GM12878 (cell line): Measurements from ENCODE around the gene PINK1. TPM values are rescaled to one million over a fixed set of nuclear protein-coding genes. Genes with fewer than 3 reads are reported as not detected.

ENCODE experiments used
- ATAC-seq: fragments of 200-7000 bp; cut with Tn5 transposase; 3 replicates; pipeline ENCODE4 v1.9.1; 2020; ENCODE audit warnings: mild to moderate bottlenecking, moderate library complexity
- BruUV-seq: library from RNA; stranded (reverse); fragments of 400-500 nt; replicated peaks from 2 replicates; lab custom pipeline; 2021; lab: Mats Ljungman, UMichigan
- CTCF ChIA-PET: fragments of 300-600 bp; sonication (Branson Sonifier 250); formaldehyde crosslinking; extraction: SDS; loops from one replicate; lab custom pipeline; 2021; ENCODE audit warnings: inconsistent platforms; lab: Yijun Ruan, JAX
- POLR2A ChIA-PET: fragments of 350-600 bp; formaldehyde crosslinking; extraction: SDS; loops from one replicate; lab custom pipeline; 2021; ENCODE audit warnings: inconsistent platforms; lab: Charles Lee
- RAD21 ChIA-PET: fragments of 300-600 bp; sonication (Branson Sonifier 250); formaldehyde crosslinking; loops from one replicate; lab custom pipeline; 2023; ENCODE audit warnings: antibody characterized with exemption; ENCODE audit not compliant: unreplicated experiment; lab: Charles Lee
- SMC1A ChIA-PET: fragments of 300-600 bp; sonication (Branson Sonifier 250); formaldehyde crosslinking; loops from one replicate; lab custom pipeline; 2023; ENCODE audit not compliant: unreplicated experiment, uncharacterized antibody; lab: Charles Lee
- DNase-seq: peaks from one replicate; pipeline ENCODE4 v3.0.0-alpha.2; 2011; ENCODE audit warnings: low read depth, low spot score
- FAIRE-seq: peaks from 3 replicates; lab custom pipeline; 2011; peaks lifted over from hg19 to GRCh38; lab: Jason Lieb, UNC
- H2AFZ ChIP-seq: 2 replicates; pipeline ENCODE4 v1.6.0; 2011; ENCODE audit warnings: low read depth, low read length, control low read depth; ENCODE audit not compliant: control insufficient read depth
- H3K27ac ChIP-seq: 2 replicates; pipeline ENCODE4 v1.5.1; 2011; ENCODE audit warnings: control low read depth; ENCODE audit not compliant: control insufficient read depth, insufficient read depth
- H3K27me3 ChIP-seq, 2 experiments: replicated peaks in 1 of 2; 2 replicates each; pipeline versions ENCODE4 v1.6.0 to v1.6.1; 2011; ENCODE audit warnings: low read length in 1 of 2; ENCODE audit not compliant: control insufficient read depth in 2 of 2, insufficient read depth in 2 of 2
- H3K36me3 ChIP-seq, 2 experiments: 2 replicates each; pipeline ENCODE4 v1.5.1; 2011; ENCODE audit warnings: low read length in 1 of 2; ENCODE audit not compliant: control insufficient read depth in 2 of 2, insufficient read depth in 2 of 2
- H3K4me1 ChIP-seq: 2 replicates; pipeline ENCODE4 v1.6.1; 2011; ENCODE audit warnings: mild to moderate bottlenecking, low read length, moderate library complexity, mixed read lengths; ENCODE audit not compliant: control insufficient read depth, insufficient read depth
- H3K4me2 ChIP-seq: 2 replicates; pipeline ENCODE4 v1.6.0; 2011; ENCODE audit warnings: control low read depth; ENCODE audit not compliant: control insufficient read depth, insufficient read depth
- H3K4me3 ChIP-seq: fragments of 200-600 bp; sonication (generic); 2 replicates; pipeline ENCODE4 v1.5.1; 2016
- H3K79me2 ChIP-seq: 2 replicates; pipeline ENCODE4 v1.6.0; 2011; ENCODE audit warnings: low read length; ENCODE audit not compliant: control insufficient read depth, insufficient read depth
- H3K9ac ChIP-seq: 2 replicates; pipeline ENCODE4 v1.8.0; 2011; ENCODE audit warnings: low read length, control low read depth, mixed read lengths; ENCODE audit not compliant: control insufficient read depth, insufficient read depth
- H3K9me3 ChIP-seq: replicated peaks from 3 replicates; pipeline ENCODE4 v1.5.1; 2011; ENCODE audit warnings: mild to moderate bottlenecking, low read length; ENCODE audit not compliant: control insufficient read depth, insufficient read depth
- H4K20me1 ChIP-seq: 2 replicates; pipeline ENCODE4 v1.6.0; 2011; ENCODE audit not compliant: control insufficient read depth, insufficient read depth
- BMI1 ChIP-seq: fragments of 450-650 bp; IDR thresholded peaks from 2 replicates; pipeline ENCODE4 v1.6.1; 2016; ENCODE audit warnings: mild to moderate bottlenecking, moderate library complexity, borderline replicate concordance
- CBX3 ChIP-seq: fragments of 200-600 bp; sonication (generic); IDR thresholded peaks from 2 replicates; pipeline ENCODE4 v1.6.1; 2016; ENCODE audit warnings: low read depth, borderline replicate concordance
- IKZF1 ChIP-seq: fragments of 450-650 bp; conservative IDR thresholded peaks from 2 replicates; pipeline ENCODE4 v1.6.1; 2017; ENCODE audit warnings: antibody characterized with exemption, mild to moderate bottlenecking
- JUND ChIP-seq: IDR thresholded peaks from 2 replicates; pipeline ENCODE4 v1.6.1; 2012; ENCODE audit warnings: low read depth, mild to moderate bottlenecking, low read length, improper control_type of control experiment, moderate library complexity
- LARP7 ChIP-seq: fragments of 450-650 bp; IDR thresholded peaks from 2 replicates; pipeline ENCODE4 v1.6.1; 2017; ENCODE audit warnings: mild to moderate bottlenecking
- NFYB ChIP-seq: IDR thresholded peaks from 2 replicates; pipeline ENCODE4 v1.6.1; 2011; ENCODE audit warnings: low read depth, mild to moderate bottlenecking, low read length, improper control_type of control experiment, moderate library complexity; ENCODE audit not compliant: insufficient read depth
- NR2C1 ChIP-seq: fragments of 450-650 bp; IDR thresholded peaks from 2 replicates; pipeline ENCODE4 v1.6.1; 2017; ENCODE audit warnings: antibody characterized with exemption, mild to moderate bottlenecking, moderate library complexity
- PAX5 ChIP-seq: IDR thresholded peaks from 2 replicates; pipeline ENCODE4 v1.6.1; 2011; ENCODE audit warnings: low read depth, low read length, borderline replicate concordance
- PML ChIP-seq: IDR thresholded peaks from 2 replicates; pipeline ENCODE4 v1.6.1; 2012; ENCODE audit warnings: low read length, inconsistent platforms
- RFX5 ChIP-seq: IDR thresholded peaks from 2 replicates; pipeline ENCODE4 v1.6.1; 2011; ENCODE audit warnings: low read depth, low read length, improper control_type of control experiment
- SIX5 ChIP-seq: IDR thresholded peaks from 2 replicates; pipeline ENCODE4 v1.6.1; 2011; ENCODE audit warnings: mild to moderate bottlenecking, low read depth, low read length, moderate library complexity; ENCODE audit not compliant: severe bottlenecking
- WGBS: methylation state at CpG from one replicate; pipeline ENCODE4 v1.1.6; 2016; ENCODE audit warnings: low lambda C conversion rate; ENCODE audit not compliant: insufficient replicate concordance, insufficient coverage; ENCODE audit errors: missing lambda C conversion rate; 5-methylcytosine and 5-hydroxymethylcytosine counted together
- in situ Hi-C: fragments of 300-500 bp; cut with MboI; formaldehyde crosslinking; loops from 9 replicates; pipeline ENCODE4 v1.14.3; 2018; ENCODE audit warnings: mixed read lengths
- intact Hi-C: fragments of 100-400 bp; cut with micrococcal nuclease; formaldehyde crosslinking; loops from one replicate; pipeline ENCODE4 v1.14.2; 2022; ENCODE audit not compliant: unreplicated experiment
- polyA plus RNA-seq, 11 experiments: library from polyadenylated mRNA; depleted of rRNA in 4 of 11; unstranded in 6 of 11; stranded (reverse) in 5 of 11; fragments of >200 nt; fragmentation: Nextera tagmentation in 4 of 11; fragmentation: Illumina TruSeq in 1 of 11; extraction: Ambion mirVana in 4 of 11; extraction: Trizol in 1 of 11; gene quantifications; 1 replicate in 1 of 11; 2 replicates in 10 of 11; pipeline versions ENCODE4 v1.2.1 to v1.2.3, GENCODE V29; 2011 to 2016; ENCODE audit warnings: inconsistent platforms in 2 of 11, missing spikeins in 2 of 11, low read depth in 1 of 11
- total RNA-seq, 4 experiments: library from RNA; depleted of rRNA in 3 of 4; stranded (reverse); fragments of >200 nt in 3 of 4; fragmentation: Illumina TruSeq in 1 of 4; extraction: Trizol in 1 of 4; gene quantifications; 2 replicates each; pipeline versions ENCODE4 v1.2.1 to v1.2.3, GENCODE V29; 2013 to 2021
- TF ChIP-seq, protein P1 (sequence below), 3 experiments: IDR thresholded peaks in 2 of 3; conservative IDR thresholded peaks in 1 of 3; 2 replicates each; pipeline ENCODE4 v1.5.1; 2011; ENCODE audit warnings: low read depth in 3 of 3, low read length in 3 of 3, mild to moderate bottlenecking in 3 of 3, control low read depth in 2 of 3, moderate library complexity in 2 of 3, inconsistent platforms in 1 of 3, mixed read lengths in 1 of 3; ENCODE audit not compliant: control insufficient read depth in 2 of 3, insufficient read depth in 1 of 3; ENCODE audit errors: extremely low read depth in 1 of 3
- TF ChIP-seq, protein P2 (sequence below): fragments of 450-650 bp; IDR thresholded peaks from 2 replicates; pipeline ENCODE4 v1.6.1; 2017; ENCODE audit warnings: mild to moderate bottlenecking, moderate library complexity
- TF ChIP-seq, protein P3 (sequence below): fragments of 450-650 bp; IDR thresholded peaks from 2 replicates; pipeline ENCODE4 v1.6.1; 2016; ENCODE audit warnings: mild to moderate bottlenecking

PINK1 gene
- total and polyA plus RNA-seq, 10 of the 15 experiments (the other 5 are each of a cell fraction or from before 2014, with no cell fraction given), result 0.42 to 4.4 (median 1.9) TPM; not detected in 1

DNA sequence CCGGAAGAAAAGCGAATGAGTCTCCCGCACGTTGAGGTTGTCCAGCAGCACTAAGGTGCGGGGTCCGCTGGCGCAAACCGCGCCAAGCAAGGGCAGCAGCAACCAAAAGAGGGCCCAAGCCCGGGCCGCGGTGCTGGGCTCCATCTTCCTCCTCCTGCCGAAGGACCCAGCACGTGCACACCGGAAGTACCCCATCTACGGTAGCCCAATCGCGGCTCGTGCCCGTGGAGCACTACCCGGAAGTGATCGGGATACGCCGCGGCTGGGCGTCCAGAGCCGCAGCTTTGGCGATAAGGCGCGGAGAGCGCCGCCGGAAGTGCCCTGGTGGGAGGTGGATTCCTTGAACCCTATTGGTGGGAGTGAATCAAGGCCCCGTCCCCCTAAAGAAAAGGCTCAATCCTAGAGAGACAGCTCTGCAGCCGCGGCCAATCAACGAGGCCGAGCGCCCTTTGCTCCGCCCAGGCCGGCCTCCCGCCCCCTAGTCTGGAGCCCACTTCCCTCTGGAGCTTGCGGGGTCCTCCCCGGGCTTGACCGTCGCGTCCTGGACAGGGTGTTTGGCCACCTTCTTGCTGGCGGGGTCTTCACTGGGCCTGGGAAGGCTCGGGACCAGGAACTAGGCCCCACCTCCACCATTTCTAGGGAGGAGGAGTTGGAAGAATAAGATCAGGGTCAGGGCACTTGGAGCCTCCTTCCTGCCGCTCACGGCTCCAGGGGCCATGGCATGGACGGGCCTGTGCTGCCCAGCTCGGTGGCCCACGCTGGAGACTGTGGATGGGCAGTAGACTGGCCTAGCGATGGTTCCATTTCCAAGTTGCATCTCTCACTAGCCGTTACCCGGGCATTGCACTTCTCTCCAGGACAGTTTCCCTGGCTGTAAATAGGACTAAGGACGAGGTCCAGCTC, 28.2 kb downstream of the PINK1 start, which contains the start of gene DDOST:
DDOST (minus strand) TSS at position 163 of the 903 bp plus-strand sequence; CDS start at position 144, 19 bp downstream.
- DNase-seq (peak; percentile 94), ATAC-seq (peak; percentile 98), FAIRE-seq (peak; percentile 100)
- WGBS, result 2% methylated on average over 57 of the region's 58 CpGs
- peak within 1 kb of the TSS; percentile 99 for H3K4me2 ChIP-seq
- peak within 1 kb of the TSS; percentile 91 for H3K9ac ChIP-seq
- peaks cover 5% of the 10 kb centered on the region; the same call in 1 of the 2 replicates for H4K20me1 ChIP-seq
- BruUV-seq, result TSS peak; percentile 98
- no peaks in the 10 kb centered on the region for H3K27me3 ChIP-seq
- SMC1A ChIA-PET, result interaction anchor here (1.0 to 1.2 kb wide), 2 partner anchors 27 to 707 kb away, joined by 3 read pairs; no protein-coding TSS in a partner anchor
- CTCF ChIA-PET, result interaction anchor here (0.6 to 3.2 kb wide), 8 partner anchors 9 to 534 kb away, joined by 3 to 16 read pairs (median 4); no protein-coding TSS in a partner anchor
- in situ Hi-C loops (no loop called here), intact Hi-C loops (loop anchor here (2.0 kb wide), 1 partner anchor 125 kb away; the partner anchor contains the start of gene HP1BP3)
- H3K4me3 ChIP-seq, result peak within 1 kb of the TSS; percentile 81
- H3K9me3 ChIP-seq, result no peaks in the 10 kb centered on the region
- RAD21 ChIA-PET, result interaction anchor here (0.5 kb wide), 1 partner anchor 1466 kb away, joined by 4 read pairs; no protein-coding TSS in a partner anchor
- H3K36me3 ChIP-seq, result peaks cover 8 to 15% of the 10 kb centered on the region in 2 experiments
- peaks cover 35% of the 10 kb centered on the region for H3K79me2 ChIP-seq
- H3K27ac ChIP-seq, result peak within 1 kb of the TSS; percentile 88
- POLR2A ChIA-PET, result interaction anchor here (2.3 kb wide), 1 partner anchor 28 kb away, joined by 8 read pairs; no protein-coding TSS in a partner anchor
- 0 out of 2 replicates have a peak, but pooled peaks cover 10% of the 10 kb centered on the region for H3K4me1 ChIP-seq
- peak within 1 kb of the TSS; percentile 79 for H2AFZ ChIP-seq
- no peak for TF ChIP-seq CBX3
- TF ChIP-seq IKZF1, result peak; percentile 68
- TF ChIP-seq NR2C1, result peak; percentile 96
- TF ChIP-seq, protein P1, sequence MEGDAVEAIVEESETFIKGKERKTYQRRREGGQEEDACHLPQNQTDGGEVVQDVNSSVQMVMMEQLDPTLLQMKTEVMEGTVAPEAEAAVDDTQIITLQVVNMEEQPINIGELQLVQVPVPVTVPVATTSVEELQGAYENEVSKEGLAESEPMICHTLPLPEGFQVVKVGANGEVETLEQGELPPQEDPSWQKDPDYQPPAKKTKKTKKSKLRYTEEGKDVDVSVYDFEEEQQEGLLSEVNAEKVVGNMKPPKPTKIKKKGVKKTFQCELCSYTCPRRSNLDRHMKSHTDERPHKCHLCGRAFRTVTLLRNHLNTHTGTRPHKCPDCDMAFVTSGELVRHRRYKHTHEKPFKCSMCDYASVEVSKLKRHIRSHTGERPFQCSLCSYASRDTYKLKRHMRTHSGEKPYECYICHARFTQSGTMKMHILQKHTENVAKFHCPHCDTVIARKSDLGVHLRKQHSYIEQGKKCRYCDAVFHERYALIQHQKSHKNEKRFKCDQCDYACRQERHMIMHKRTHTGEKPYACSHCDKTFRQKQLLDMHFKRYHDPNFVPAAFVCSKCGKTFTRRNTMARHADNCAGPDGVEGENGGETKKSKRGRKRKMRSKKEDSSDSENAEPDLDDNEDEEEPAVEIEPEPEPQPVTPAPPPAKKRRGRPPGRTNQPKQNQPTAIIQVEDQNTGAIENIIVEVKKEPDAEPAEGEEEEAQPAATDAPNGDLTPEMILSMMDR (IDR thresholded peaks at IDR 0.05 in 2 of 3, conservative IDR thresholded peaks at IDR 0.05 in 1 of 3; ENCODE audit: control insufficient read depth in 2 of 3, extremely low read depth in 1 of 3, insufficient read depth in 1 of 3, low read depth in 3 of 3, low read length in 3 of 3), result peak; percentile 41 to 52 (median 45)
- no peak for TF ChIP-seq BMI1
- no peak for TF ChIP-seq PML
- TF ChIP-seq, protein P2, sequence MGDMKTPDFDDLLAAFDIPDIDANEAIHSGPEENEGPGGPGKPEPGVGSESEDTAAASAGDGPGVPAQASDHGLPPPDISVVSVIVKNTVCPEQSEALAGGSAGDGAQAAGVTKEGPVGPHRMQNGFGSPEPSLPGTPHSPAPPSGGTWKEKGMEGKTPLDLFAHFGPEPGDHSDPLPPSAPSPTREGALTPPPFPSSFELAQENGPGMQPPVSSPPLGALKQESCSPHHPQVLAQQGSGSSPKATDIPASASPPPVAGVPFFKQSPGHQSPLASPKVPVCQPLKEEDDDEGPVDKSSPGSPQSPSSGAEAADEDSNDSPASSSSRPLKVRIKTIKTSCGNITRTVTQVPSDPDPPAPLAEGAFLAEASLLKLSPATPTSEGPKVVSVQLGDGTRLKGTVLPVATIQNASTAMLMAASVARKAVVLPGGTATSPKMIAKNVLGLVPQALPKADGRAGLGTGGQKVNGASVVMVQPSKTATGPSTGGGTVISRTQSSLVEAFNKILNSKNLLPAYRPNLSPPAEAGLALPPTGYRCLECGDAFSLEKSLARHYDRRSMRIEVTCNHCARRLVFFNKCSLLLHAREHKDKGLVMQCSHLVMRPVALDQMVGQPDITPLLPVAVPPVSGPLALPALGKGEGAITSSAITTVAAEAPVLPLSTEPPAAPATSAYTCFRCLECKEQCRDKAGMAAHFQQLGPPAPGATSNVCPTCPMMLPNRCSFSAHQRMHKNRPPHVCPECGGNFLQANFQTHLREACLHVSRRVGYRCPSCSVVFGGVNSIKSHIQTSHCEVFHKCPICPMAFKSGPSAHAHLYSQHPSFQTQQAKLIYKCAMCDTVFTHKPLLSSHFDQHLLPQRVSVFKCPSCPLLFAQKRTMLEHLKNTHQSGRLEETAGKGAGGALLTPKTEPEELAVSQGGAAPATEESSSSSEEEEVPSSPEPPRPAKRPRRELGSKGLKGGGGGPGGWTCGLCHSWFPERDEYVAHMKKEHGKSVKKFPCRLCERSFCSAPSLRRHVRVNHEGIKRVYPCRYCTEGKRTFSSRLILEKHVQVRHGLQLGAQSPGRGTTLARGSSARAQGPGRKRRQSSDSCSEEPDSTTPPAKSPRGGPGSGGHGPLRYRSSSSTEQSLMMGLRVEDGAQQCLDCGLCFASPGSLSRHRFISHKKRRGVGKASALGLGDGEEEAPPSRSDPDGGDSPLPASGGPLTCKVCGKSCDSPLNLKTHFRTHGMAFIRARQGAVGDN, result peak; percentile 58; the same call in 1 of the 2 replicates
- peak; percentile 38 for TF ChIP-seq SIX5
- TF ChIP-seq, protein P3, sequence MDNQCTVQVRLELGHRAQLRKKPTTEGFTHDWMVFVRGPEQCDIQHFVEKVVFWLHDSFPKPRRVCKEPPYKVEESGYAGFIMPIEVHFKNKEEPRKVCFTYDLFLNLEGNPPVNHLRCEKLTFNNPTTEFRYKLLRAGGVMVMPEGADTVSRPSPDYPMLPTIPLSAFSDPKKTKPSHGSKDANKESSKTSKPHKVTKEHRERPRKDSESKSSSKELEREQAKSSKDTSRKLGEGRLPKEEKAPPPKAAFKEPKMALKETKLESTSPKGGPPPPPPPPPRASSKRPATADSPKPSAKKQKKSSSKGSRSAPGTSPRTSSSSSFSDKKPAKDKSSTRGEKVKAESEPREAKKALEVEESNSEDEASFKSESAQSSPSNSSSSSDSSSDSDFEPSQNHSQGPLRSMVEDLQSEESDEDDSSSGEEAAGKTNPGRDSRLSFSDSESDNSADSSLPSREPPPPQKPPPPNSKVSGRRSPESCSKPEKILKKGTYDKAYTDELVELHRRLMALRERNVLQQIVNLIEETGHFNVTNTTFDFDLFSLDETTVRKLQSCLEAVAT, result peak; percentile 53; the same call in 1 of the 2 replicates
- TF ChIP-seq LARP7, result 0 out of 2 replicates have a peak, but pooled peaks have one; percentile 34
- 0 out of 2 replicates have a peak, but pooled peaks have one; percentile 16 for TF ChIP-seq PAX5
- TF ChIP-seq RFX5, result peak; percentile 66
- TF ChIP-seq JUND, result 0 out of 2 replicates have a peak, but pooled peaks have one; percentile 17
- peak; percentile 97 for TF ChIP-seq NFYB
